Measurements from ENCODE around the gene KRT79.

Gene KRT79

GRCh38 chr12:52817699-52818238, 16.3 kb downstream of the KRT79 start:
- no peaks in the 10 kb centered on the region for H3K36me3 ChIP-seq
- DNase-seq = no peak
- peaks cover 87% of the 10 kb centered on the region for H3K27me3 ChIP-seq (ENCODE audit: insufficient read depth, low read depth, severe bottlenecking)
- no peak overlapping the region for H3K27ac ChIP-seq
- H3K9me3 ChIP-seq (ENCODE audit: severe bottlenecking) = no peaks in the 10 kb centered on the region
- TF ChIP-seq CTCF (IDR thresholded peaks at IDR 0.05; ENCODE audit: low read depth, low read length) = no peak
- no peak overlapping the region for H3K4me3 ChIP-seq (ENCODE audit: low read depth, low read length)

GRCh38 chr12:52817003-52817698, 17.0 kb downstream of the KRT79 start:
- Histone ChIP-seq H3K9me3 (ENCODE audit: severe bottlenecking) (no peaks in the 10 kb centered on the region), H3K36me3 (no peaks in the 10 kb centered on the region), H3K4me3 (ENCODE audit: low read depth, low read length) (no peak overlapping the region), H3K27ac (no peak overlapping the region), H3K27me3 (ENCODE audit: insufficient read depth, low read depth, severe bottlenecking) (peaks cover 87% of the 10 kb centered on the region)
- no peak for DNase-seq
- TF ChIP-seq CTCF (IDR thresholded peaks at IDR 0.05; ENCODE audit: low read depth, low read length) = no peak

GRCh38 chr12:52815676-52816588, 18.2 kb downstream of the KRT79 start:
- Histone ChIP-seq H3K4me3 (ENCODE audit: low read depth, low read length) (no peak overlapping the region), H3K27ac (no peak overlapping the region), H3K27me3 (ENCODE audit: insufficient read depth, low read depth, severe bottlenecking) (peaks cover 89% of the 10 kb centered on the region), H3K36me3 (no peaks in the 10 kb centered on the region), H3K9me3 (ENCODE audit: severe bottlenecking) (no peaks in the 10 kb centered on the region)
- DNase-seq = no peak
- no peak for TF ChIP-seq CTCF (IDR thresholded peaks at IDR 0.05; ENCODE audit: low read depth, low read length)

GRCh38 chr12:52815161-52815560, 18.9 kb downstream of the KRT79 start:
- Histone ChIP-seq H3K9me3 (ENCODE audit: severe bottlenecking) (no peaks in the 10 kb centered on the region), H3K4me3 (ENCODE audit: low read depth, low read length) (no peak overlapping the region), H3K27me3 (ENCODE audit: insufficient read depth, low read depth, severe bottlenecking) (peaks cover 89% of the 10 kb centered on the region), H3K27ac (no peak overlapping the region), H3K36me3 (no peaks in the 10 kb centered on the region)
- no peak for TF ChIP-seq CTCF (IDR thresholded peaks at IDR 0.05; ENCODE audit: low read depth, low read length)
- DNase-seq = no peak

DNA sequence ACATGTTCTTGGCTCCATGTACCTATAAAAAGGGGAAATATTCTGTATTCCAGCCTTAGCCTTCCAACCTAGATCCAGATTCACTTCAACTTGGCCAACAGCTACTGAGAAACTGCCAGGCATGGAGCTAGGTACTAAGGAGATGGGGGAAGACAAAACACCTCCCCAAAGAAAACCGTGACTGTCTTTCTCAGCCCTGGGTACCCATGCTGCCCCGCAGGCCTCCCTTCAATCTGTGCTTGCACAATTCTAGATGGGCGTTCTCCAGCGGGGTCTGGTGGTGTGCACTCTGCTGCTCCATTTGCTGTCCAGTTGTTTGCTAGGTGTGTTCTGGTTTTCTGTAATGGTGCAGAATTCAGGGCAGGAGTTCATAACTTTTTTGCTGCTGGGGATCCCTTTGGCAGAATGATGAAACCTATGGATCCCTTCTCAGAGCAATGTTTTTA, 19.4 kb downstream of the KRT79 start:
- H3K36me3 ChIP-seq = no peaks in the 10 kb centered on the region
- DNase-seq = no peak
- no peak for TF ChIP-seq CTCF (IDR thresholded peaks at IDR 0.05; ENCODE audit: low read depth, low read length)
- H3K4me3 ChIP-seq (ENCODE audit: low read depth, low read length) = no peak overlapping the region
- H3K9me3 ChIP-seq (ENCODE audit: severe bottlenecking) = no peaks in the 10 kb centered on the region
- no peak overlapping the region for H3K27ac ChIP-seq
- peaks cover 86% of the 10 kb centered on the region for H3K27me3 ChIP-seq (ENCODE audit: insufficient read depth, low read depth, severe bottlenecking)

Data from WERI-Rb-1 (cell line).